A549 (cell line): Measurements from ENCODE around the gene HOXC6. TPM values are rescaled to one million over a fixed set of nuclear protein-coding genes. Genes with fewer than 3 reads are reported as not detected.

Source experiments
- ATAC-seq, 2 experiments: fragments of 200-7000 bp in 1 of 2; fragments of >200 bp in 1 of 2; cut with Nextera tagmentation in 1 of 2; cut with Tn5 transposase in 1 of 2; 3 replicates each; pipeline versions ENCODE4 v1.8.0 to v1.9.1; 2018 to 2020; ENCODE audit warnings: mild to moderate bottlenecking in 1 of 2, moderate library complexity in 1 of 2
- CTCF ChIA-PET: fragments of 300-600 bp; sonication (Branson Sonifier 250); formaldehyde crosslinking; extraction: SDS; loops from one replicate; lab custom pipeline; 2021; ENCODE audit warnings: antibody characterized with exemption, inconsistent platforms; lab: Yijun Ruan, JAX
- POLR2A ChIA-PET: fragments of 350-600 bp; formaldehyde crosslinking; extraction: SDS; loops from one replicate; lab custom pipeline; 2021; ENCODE audit warnings: antibody characterized with exemption, inconsistent platforms; lab: Yijun Ruan, JAX
- DNase-seq, 2 experiments: peaks; one replicate each; pipeline versions ENCODE4 v3.0.0 to v3.0.0-alpha.2; 2011 to 2016; ENCODE audit warnings: low read depth in 1 of 2, low spot score in 1 of 2
- FAIRE-seq: peaks from 2 replicates; lab custom pipeline; 2011; peaks lifted over from hg19 to GRCh38; lab: Jason Lieb, UNC
- H3K27ac ChIP-seq, 2 experiments: fragments of >200 bp; sonication (Bioruptor Twin); formaldehyde crosslinking; 3 replicates each; pipeline ENCODE4 v1.5.1; 2016 to 2017
- H3K4me1 ChIP-seq: fragments of >200 bp; sonication (Bioruptor Twin); formaldehyde crosslinking; 3 replicates; pipeline ENCODE4 v1.6.1; 2016
- H3K4me2 ChIP-seq: fragments of >200 bp; sonication (Bioruptor Twin); formaldehyde crosslinking; 3 replicates; pipeline ENCODE4 v1.6.1; 2016
- H3K4me3 ChIP-seq: fragments of >200 bp; sonication (Bioruptor Twin); formaldehyde crosslinking; 3 replicates; pipeline ENCODE4 v1.5.1; 2016
- H3K9me3 ChIP-seq: fragments of >200 bp; sonication (Bioruptor Twin); formaldehyde crosslinking; 3 replicates; pipeline ENCODE4 v1.6.1; 2016
- CBX8 ChIP-seq: fragments of 200-600 bp; sonication (generic); IDR thresholded peaks from 2 replicates; pipeline ENCODE4 v1.6.1; 2016
- CHD4 ChIP-seq: fragments of 200-600 bp; sonication (generic); IDR thresholded peaks from 2 replicates; pipeline ENCODE4 v1.6.1; 2016; ENCODE audit warnings: antibody characterized with exemption, mild to moderate bottlenecking, borderline replicate concordance
- EHF ChIP-seq: fragments of 250-450 bp; sonication (Bioruptor Pico); IDR thresholded peaks from 2 replicates; pipeline ENCODE4 v1.5.0; 2020; ENCODE audit warnings: mild to moderate bottlenecking
- EHMT2 ChIP-seq: fragments of 200-600 bp; sonication (generic); IDR thresholded peaks from 2 replicates; pipeline ENCODE4 v1.6.1; 2016; ENCODE audit warnings: antibody characterized with exemption, low read depth, mild to moderate bottlenecking, moderate library complexity
- ESRRA ChIP-seq: fragments of 150-350 bp; IDR thresholded peaks from 2 replicates; pipeline ENCODE4 v1.6.1; 2014; ENCODE audit warnings: mild to moderate bottlenecking, low read length, borderline replicate concordance
- FOSB ChIP-seq: fragments of 250-450 bp; sonication (Bioruptor Pico); IDR thresholded peaks from 2 replicates; pipeline ENCODE4 v1.5.0; 2020; ENCODE audit warnings: mild to moderate bottlenecking, moderate library complexity
- FOSL2 ChIP-seq, 2 experiments: fragments of 450-650 bp in 1 of 2; fragments of >200 bp in 1 of 2; sonication (Bioruptor Twin) in 1 of 2; formaldehyde crosslinking; IDR thresholded peaks; 2 replicates each; pipeline versions ENCODE4 v1.5.0 to v1.6.1; 2016 to 2020; ENCODE audit warnings: mild to moderate bottlenecking in 1 of 2, moderate library complexity in 1 of 2
- HDAC2 ChIP-seq: fragments of 200-600 bp; sonication (generic); IDR thresholded peaks from 2 replicates; pipeline ENCODE4 v1.6.1; 2016
- HES2 ChIP-seq: fragments of >200 bp; sonication (Bioruptor Twin); formaldehyde crosslinking; IDR thresholded peaks from 2 replicates; pipeline ENCODE4 v1.6.1; 2016
- HMGXB4 ChIP-seq: fragments of 250-450 bp; sonication (Bioruptor Pico); IDR thresholded peaks from 2 replicates; pipeline ENCODE4 v1.5.0; 2021; ENCODE audit warnings: mild to moderate bottlenecking, moderate library complexity, borderline replicate concordance
- HOXB13 ChIP-seq: fragments of 250-450 bp; sonication (Bioruptor Pico); IDR thresholded peaks from 2 replicates; pipeline ENCODE4 v1.5.0; 2020; ENCODE audit warnings: low read depth, mild to moderate bottlenecking, moderate library complexity
- JUN ChIP-seq, 2 experiments: fragments of >200 bp; sonication (Bioruptor Twin); formaldehyde crosslinking; IDR thresholded peaks; 2 replicates in 1 of 2; 3 replicates in 1 of 2; pipeline ENCODE4 v1.6.1; 2016 to 2017
- JUNB ChIP-seq: fragments of >200 bp; sonication (Bioruptor Twin); formaldehyde crosslinking; IDR thresholded peaks from 2 replicates; pipeline ENCODE4 v1.6.1; 2016
- KDM1A ChIP-seq: fragments of 200-600 bp; sonication (generic); IDR thresholded peaks from 2 replicates; pipeline ENCODE4 v1.6.1; 2016; ENCODE audit warnings: low read depth, mild to moderate bottlenecking
- MAFK ChIP-seq: fragments of 450-650 bp; IDR thresholded peaks from 2 replicates; pipeline ENCODE4 v1.6.1; 2014; ENCODE audit not compliant: partially characterized antibody
- NPAS2 ChIP-seq: fragments of 250-450 bp; sonication (Bioruptor Pico); IDR thresholded peaks from 2 replicates; pipeline ENCODE4 v1.8.0; 2022; ENCODE audit warnings: mild to moderate bottlenecking, moderate library complexity, borderline replicate concordance
- NR3C1 ChIP-seq: fragments of >200 bp; sonication (Bioruptor Twin); formaldehyde crosslinking; IDR thresholded peaks from 3 replicates; pipeline ENCODE4 v1.6.1; 2017
- PBX3 ChIP-seq: IDR thresholded peaks from 2 replicates; pipeline ENCODE4 v1.6.1; 2012
- PHF8 ChIP-seq: fragments of 200-600 bp; sonication (generic); IDR thresholded peaks from 2 replicates; pipeline ENCODE4 v1.6.1; 2016; ENCODE audit warnings: low read depth, mild to moderate bottlenecking, antibody characterized with exemption, moderate library complexity, borderline replicate concordance
- POLR2A ChIP-seq: IDR thresholded peaks from 2 replicates; pipeline ENCODE4 v1.6.1; 2012; ENCODE audit warnings: mild to moderate bottlenecking, low read length
- SMC3 ChIP-seq: fragments of >200 bp; sonication (Bioruptor Twin); formaldehyde crosslinking; IDR thresholded peaks from 3 replicates; pipeline ENCODE4 v1.6.1; 2018; ENCODE audit warnings: inconsistent platforms
- TFCP2L1 ChIP-seq: fragments of 250-450 bp; sonication (Bioruptor Pico); IDR thresholded peaks from 2 replicates; pipeline ENCODE4 v1.5.0; 2021; ENCODE audit warnings: mild to moderate bottlenecking
- ZC3H11A ChIP-seq: fragments of 450-650 bp; IDR thresholded peaks from 2 replicates; pipeline ENCODE4 v1.6.1; 2014; ENCODE audit warnings: antibody characterized with exemption, mild to moderate bottlenecking
- ZNF302 ChIP-seq: fragments of 250-450 bp; sonication (Bioruptor Pico); IDR thresholded peaks from 2 replicates; pipeline ENCODE4 v1.9.0; 2021; ENCODE audit warnings: inconsistent platforms, mild to moderate bottlenecking, moderate library complexity
- ZSCAN20 ChIP-seq: fragments of 250-450 bp; sonication (Bioruptor Pico); IDR thresholded peaks from 2 replicates; pipeline ENCODE4 v1.8.0; 2022; ENCODE audit warnings: mild to moderate bottlenecking, moderate library complexity
- WGBS: methylation state at CpG from one replicate; pipeline ENCODE4 v1.1.6; 2017; ENCODE audit errors: missing lambda C conversion rate; 5-methylcytosine and 5-hydroxymethylcytosine counted together
- polyA plus RNA-seq, 4 experiments: library from polyadenylated mRNA; depleted of rRNA in 3 of 4; stranded (reverse); fragments of >200 nt; fragmentation: RNase III in 1 of 4; extraction: RNeasy Plus Mini Kit Qiagen cat#74134 plus additional on column Dnase treatment in 1 of 4; gene quantifications; 2 replicates in 3 of 4; 3 replicates in 1 of 4; pipeline ENCODE4 v1.2.3, GENCODE V29; 2011 to 2017
- TF ChIP-seq, protein P1 (sequence below): fragments of 200-600 bp; sonication (generic); IDR thresholded peaks from 2 replicates; pipeline ENCODE4 v1.6.1; 2016; ENCODE audit warnings: antibody characterized with exemption, mild to moderate bottlenecking, moderate library complexity
- TF ChIP-seq, protein P2 (sequence below): fragments of >200 bp; sonication (Bioruptor Twin); formaldehyde crosslinking; IDR thresholded peaks from 3 replicates; pipeline ENCODE4 v1.6.1; 2016
- TF ChIP-seq, protein P3 (sequence below): IDR thresholded peaks from 2 replicates; pipeline ENCODE4 v1.6.1; 2012; ENCODE audit warnings: low read depth, borderline replicate concordance
- TF ChIP-seq, protein P4 (sequence below): fragments of 450-650 bp; IDR thresholded peaks from 2 replicates; pipeline ENCODE4 v1.6.1; 2014; ENCODE audit warnings: antibody characterized with exemption

The HOXC6 gene
- polyA plus RNA-seq, 2 of the 4 experiments (the other 2 are of a cell fraction): 5.2 to 6.0 TPM

GRCh38 chr12:53998900-53999236 lies 29.4 kb upstream of the HOXC6 start (continued):
- TF ChIP-seq HES2: no peak
- TF ChIP-seq, all 56 proteins: peak for 0

DNA sequence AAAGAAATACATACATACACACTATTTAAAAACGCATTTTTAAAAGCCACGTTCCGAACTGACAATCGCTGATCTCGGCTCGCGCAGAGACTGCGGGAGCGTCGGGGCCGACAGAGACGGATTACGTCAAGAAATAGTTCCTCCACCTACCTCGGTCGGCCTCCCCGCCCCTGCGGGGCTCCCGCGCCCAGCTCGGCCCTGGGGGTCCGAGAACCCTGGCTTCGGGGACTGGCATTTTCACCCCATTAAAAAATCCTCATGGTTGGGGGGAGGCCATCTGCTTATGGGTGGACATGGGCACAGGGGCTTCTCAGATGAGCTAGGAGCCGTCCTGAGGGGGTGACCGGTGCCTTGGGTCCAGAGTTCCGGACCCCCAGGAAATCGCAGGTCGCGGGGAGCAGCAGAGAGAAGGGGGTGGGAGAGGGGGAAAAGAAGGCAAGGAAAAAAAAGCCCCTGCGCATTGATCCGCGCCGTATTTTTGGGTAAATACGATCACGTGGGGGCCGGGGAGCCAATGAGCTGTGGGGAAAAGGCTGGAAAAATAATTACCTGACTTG lies 28.6 kb upstream of the HOXC6 start:
- FAIRE-seq (no peak), ATAC-seq (peak; percentile 30 to 64; a peak in 5 of 6 replicates), DNase-seq (peak; percentile 82 to 92)
- 1% methylated on average over 35 of the region's 35 CpGs for WGBS
- POLR2A ChIA-PET: interaction anchor here (0.6 to 2.2 kb wide), 8 partner anchors 7 to 208 kb away, joined by 3 to 18 read pairs (median 4); partner anchors contain the start of genes HOXC10, HOXC8 and SMUG1
- H3K9me3 ChIP-seq: no peaks in the 10 kb centered on the region
- H3K4me2 ChIP-seq: peak overlapping the region; percentile 87
- CTCF ChIA-PET: interaction anchor here (1.2 to 28.7 kb wide), 14 partner anchors 8 to 253 kb away, joined by 3 to 1074 read pairs (median 8); partner anchors contain the start of genes HOXC10, HOXC5, HOXC8 and SMUG1
- H3K4me3 ChIP-seq: peak overlapping the region; percentile 83
- H3K4me1 ChIP-seq: peaks cover 14% of the 10 kb centered on the region
- H3K27ac ChIP-seq: peak overlapping the region; percentile 93 to 96
- no peak for TF ChIP-seq NR3C1
- TF ChIP-seq HMGXB4 (CRISPR knock-in tag): peak; percentile 73; the same call in 1 of the 2 replicates
- TF ChIP-seq, protein P1, sequence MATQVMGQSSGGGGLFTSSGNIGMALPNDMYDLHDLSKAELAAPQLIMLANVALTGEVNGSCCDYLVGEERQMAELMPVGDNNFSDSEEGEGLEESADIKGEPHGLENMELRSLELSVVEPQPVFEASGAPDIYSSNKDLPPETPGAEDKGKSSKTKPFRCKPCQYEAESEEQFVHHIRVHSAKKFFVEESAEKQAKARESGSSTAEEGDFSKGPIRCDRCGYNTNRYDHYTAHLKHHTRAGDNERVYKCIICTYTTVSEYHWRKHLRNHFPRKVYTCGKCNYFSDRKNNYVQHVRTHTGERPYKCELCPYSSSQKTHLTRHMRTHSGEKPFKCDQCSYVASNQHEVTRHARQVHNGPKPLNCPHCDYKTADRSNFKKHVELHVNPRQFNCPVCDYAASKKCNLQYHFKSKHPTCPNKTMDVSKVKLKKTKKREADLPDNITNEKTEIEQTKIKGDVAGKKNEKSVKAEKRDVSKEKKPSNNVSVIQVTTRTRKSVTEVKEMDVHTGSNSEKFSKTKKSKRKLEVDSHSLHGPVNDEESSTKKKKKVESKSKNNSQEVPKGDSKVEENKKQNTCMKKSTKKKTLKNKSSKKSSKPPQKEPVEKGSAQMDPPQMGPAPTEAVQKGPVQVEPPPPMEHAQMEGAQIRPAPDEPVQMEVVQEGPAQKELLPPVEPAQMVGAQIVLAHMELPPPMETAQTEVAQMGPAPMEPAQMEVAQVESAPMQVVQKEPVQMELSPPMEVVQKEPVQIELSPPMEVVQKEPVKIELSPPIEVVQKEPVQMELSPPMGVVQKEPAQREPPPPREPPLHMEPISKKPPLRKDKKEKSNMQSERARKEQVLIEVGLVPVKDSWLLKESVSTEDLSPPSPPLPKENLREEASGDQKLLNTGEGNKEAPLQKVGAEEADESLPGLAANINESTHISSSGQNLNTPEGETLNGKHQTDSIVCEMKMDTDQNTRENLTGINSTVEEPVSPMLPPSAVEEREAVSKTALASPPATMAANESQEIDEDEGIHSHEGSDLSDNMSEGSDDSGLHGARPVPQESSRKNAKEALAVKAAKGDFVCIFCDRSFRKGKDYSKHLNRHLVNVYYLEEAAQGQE: 0 out of 2 replicates have a peak, but pooled peaks have one; percentile 14
- no peak for TF ChIP-seq TFCP2L1
- TF ChIP-seq FOSB (CRISPR knock-in tag): no peak
- TF ChIP-seq, protein P2, sequence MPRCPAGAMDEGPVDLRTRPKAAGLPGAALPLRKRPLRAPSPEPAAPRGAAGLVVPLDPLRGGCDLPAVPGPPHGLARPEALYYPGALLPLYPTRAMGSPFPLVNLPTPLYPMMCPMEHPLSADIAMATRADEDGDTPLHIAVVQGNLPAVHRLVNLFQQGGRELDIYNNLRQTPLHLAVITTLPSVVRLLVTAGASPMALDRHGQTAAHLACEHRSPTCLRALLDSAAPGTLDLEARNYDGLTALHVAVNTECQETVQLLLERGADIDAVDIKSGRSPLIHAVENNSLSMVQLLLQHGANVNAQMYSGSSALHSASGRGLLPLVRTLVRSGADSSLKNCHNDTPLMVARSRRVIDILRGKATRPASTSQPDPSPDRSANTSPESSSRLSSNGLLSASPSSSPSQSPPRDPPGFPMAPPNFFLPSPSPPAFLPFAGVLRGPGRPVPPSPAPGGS: no peak
- TF ChIP-seq JUN (IDR thresholded peaks at IDR 0.05): peak in 1 of 2 experiments; percentile 41; a peak in 1 of 5 replicates
- no peak for TF ChIP-seq HOXB13
- 0 out of 3 replicates have a peak, but pooled peaks have one; percentile 12 for TF ChIP-seq SMC3
- TF ChIP-seq ZSCAN20 (CRISPR knock-in tag): 0 out of 2 replicates have a peak, but pooled peaks have one; percentile 23
- peak; percentile 79 for TF ChIP-seq PBX3
- 0 out of 2 replicates have a peak, but pooled peaks have one; percentile 14 for TF ChIP-seq PHF8
- no peak for TF ChIP-seq NPAS2
- no peak for TF ChIP-seq EHMT2
- TF ChIP-seq MAFK: no peak
- TF ChIP-seq, protein P3, sequence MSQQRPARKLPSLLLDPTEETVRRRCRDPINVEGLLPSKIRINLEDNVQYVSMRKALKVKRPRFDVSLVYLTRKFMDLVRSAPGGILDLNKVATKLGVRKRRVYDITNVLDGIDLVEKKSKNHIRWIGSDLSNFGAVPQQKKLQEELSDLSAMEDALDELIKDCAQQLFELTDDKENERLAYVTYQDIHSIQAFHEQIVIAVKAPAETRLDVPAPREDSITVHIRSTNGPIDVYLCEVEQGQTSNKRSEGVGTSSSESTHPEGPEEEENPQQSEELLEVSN: 0 out of 2 replicates have a peak, but pooled peaks have one; percentile 12
- no peak for TF ChIP-seq EHF
- TF ChIP-seq ZNF302: no peak
- no peak for TF ChIP-seq KDM1A
- TF ChIP-seq CHD4: no peak
- TF ChIP-seq JUNB: no peak
- no peak for TF ChIP-seq FOSL2 (IDR thresholded peaks at IDR 0.05)
- no peak for TF ChIP-seq FOSL2 (CRISPR knock-in tag; IDR thresholded peaks at IDR 0.05)
- TF ChIP-seq HDAC2: no peak
- TF ChIP-seq, protein P4, sequence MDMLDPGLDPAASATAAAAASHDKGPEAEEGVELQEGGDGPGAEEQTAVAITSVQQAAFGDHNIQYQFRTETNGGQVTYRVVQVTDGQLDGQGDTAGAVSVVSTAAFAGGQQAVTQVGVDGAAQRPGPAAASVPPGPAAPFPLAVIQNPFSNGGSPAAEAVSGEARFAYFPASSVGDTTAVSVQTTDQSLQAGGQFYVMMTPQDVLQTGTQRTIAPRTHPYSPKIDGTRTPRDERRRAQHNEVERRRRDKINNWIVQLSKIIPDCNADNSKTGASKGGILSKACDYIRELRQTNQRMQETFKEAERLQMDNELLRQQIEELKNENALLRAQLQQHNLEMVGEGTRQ: peak; percentile 94
- no peak for TF ChIP-seq CBX8
- no peak for TF ChIP-seq POLR2A
- TF ChIP-seq ESRRA: no peak
- TF ChIP-seq ZC3H11A: no peak
- TF ChIP-seq HES2: no peak
